H1 (cell line): ENCODE measurements around the gene CELA1. TPM values are rescaled to one million over a fixed set of nuclear protein-coding genes. Genes with fewer than 3 reads are reported as not detected.

Experiments used
- CHD1 ChIP-seq: IDR thresholded peaks from 2 replicates; pipeline ENCODE4 v1.6.1; 2012; ENCODE audit warnings: low read depth, low read length, improper control_type of control experiment
- EGR1 ChIP-seq: IDR thresholded peaks from 2 replicates; pipeline ENCODE4 v1.6.1; 2011; ENCODE audit warnings: low read depth, low read length, borderline replicate concordance
- HDAC2 ChIP-seq, 2 experiments: fragments of 300-600 bp in 1 of 2; sonication (generic) in 1 of 2; IDR thresholded peaks; 2 replicates each; pipeline ENCODE4 v1.6.1; 2011 to 2012; ENCODE audit warnings: low read depth in 2 of 2, low read length in 2 of 2, mild to moderate bottlenecking in 2 of 2, moderate library complexity in 2 of 2, borderline replicate concordance in 1 of 2, inconsistent platforms in 1 of 2
- TAF7 ChIP-seq: optimal IDR thresholded peaks from 2 replicates; pipeline ENCODE3; 2011; ENCODE audit warnings: low read depth, mild to moderate bottlenecking, inconsistent platforms, low read length, moderate library complexity, borderline replicate concordance
- TCF12 ChIP-seq: IDR thresholded peaks from 2 replicates; pipeline ENCODE4 v1.6.1; 2011; ENCODE audit warnings: low read depth, mild to moderate bottlenecking, low read length
- polyA plus RNA-seq, 7 experiments: library from polyadenylated mRNA; depleted of rRNA in 3 of 7; stranded (reverse) in 5 of 7; unstranded in 2 of 7; fragments of >200 nt in 5 of 7; fragments of 200-250 nt in 2 of 7; gene quantifications; 1 replicate in 5 of 7; 2 replicates in 1 of 7; 4 replicates in 1 of 7; pipeline versions ENCODE4 v1.2.1 to v1.2.3, GENCODE V29; 2011 to 2013; ENCODE audit warnings: missing spikeins in 2 of 7, mixed read lengths in 2 of 7
- total RNA-seq: library from RNA; stranded (reverse); fragmentation: NEBNext Ultra II Directional; extraction: Animal tissue kit (Norgen Biotek cat#: 25700); gene quantifications from 2 replicates; pipeline ENCODE4 v1.2.1, GENCODE V29; 2021
- TF ChIP-seq, protein P1 (sequence below): fragments of 300-600 bp; sonication (generic); IDR thresholded peaks from 2 replicates; pipeline ENCODE4 v1.7.1; 2012; ENCODE audit warnings: low read length, moderate library complexity, mild to moderate bottlenecking, inconsistent platforms; ENCODE audit not compliant: insufficient replicate concordance

The CELA1 gene
- total and polyA plus RNA-seq, 2 of the 8 experiments (the other 6 are each of a cell fraction or from before 2014, with no cell fraction given): 0.09 TPM; not detected in 1

DNA sequence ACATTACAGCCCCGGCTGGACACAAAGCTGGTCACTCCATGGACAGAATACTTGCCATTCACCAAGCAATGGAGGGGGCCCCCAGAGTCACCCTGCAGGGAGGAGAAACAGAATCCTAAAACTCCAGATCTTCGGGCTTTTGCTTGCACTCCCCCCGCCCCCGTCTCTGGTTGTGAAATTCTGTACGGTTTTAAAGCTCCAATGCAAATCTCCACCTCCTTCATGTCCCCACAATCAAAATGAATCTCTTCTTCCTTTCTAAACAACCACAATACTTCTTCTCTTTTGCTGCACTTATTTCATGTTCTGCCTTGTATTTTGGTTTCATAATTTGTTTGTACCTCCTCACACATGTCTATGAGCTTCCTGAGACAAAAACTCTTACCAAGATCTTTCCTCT is 16.7 kb downstream of the CELA1 start (continued):
- TF ChIP-seq, protein P1, sequence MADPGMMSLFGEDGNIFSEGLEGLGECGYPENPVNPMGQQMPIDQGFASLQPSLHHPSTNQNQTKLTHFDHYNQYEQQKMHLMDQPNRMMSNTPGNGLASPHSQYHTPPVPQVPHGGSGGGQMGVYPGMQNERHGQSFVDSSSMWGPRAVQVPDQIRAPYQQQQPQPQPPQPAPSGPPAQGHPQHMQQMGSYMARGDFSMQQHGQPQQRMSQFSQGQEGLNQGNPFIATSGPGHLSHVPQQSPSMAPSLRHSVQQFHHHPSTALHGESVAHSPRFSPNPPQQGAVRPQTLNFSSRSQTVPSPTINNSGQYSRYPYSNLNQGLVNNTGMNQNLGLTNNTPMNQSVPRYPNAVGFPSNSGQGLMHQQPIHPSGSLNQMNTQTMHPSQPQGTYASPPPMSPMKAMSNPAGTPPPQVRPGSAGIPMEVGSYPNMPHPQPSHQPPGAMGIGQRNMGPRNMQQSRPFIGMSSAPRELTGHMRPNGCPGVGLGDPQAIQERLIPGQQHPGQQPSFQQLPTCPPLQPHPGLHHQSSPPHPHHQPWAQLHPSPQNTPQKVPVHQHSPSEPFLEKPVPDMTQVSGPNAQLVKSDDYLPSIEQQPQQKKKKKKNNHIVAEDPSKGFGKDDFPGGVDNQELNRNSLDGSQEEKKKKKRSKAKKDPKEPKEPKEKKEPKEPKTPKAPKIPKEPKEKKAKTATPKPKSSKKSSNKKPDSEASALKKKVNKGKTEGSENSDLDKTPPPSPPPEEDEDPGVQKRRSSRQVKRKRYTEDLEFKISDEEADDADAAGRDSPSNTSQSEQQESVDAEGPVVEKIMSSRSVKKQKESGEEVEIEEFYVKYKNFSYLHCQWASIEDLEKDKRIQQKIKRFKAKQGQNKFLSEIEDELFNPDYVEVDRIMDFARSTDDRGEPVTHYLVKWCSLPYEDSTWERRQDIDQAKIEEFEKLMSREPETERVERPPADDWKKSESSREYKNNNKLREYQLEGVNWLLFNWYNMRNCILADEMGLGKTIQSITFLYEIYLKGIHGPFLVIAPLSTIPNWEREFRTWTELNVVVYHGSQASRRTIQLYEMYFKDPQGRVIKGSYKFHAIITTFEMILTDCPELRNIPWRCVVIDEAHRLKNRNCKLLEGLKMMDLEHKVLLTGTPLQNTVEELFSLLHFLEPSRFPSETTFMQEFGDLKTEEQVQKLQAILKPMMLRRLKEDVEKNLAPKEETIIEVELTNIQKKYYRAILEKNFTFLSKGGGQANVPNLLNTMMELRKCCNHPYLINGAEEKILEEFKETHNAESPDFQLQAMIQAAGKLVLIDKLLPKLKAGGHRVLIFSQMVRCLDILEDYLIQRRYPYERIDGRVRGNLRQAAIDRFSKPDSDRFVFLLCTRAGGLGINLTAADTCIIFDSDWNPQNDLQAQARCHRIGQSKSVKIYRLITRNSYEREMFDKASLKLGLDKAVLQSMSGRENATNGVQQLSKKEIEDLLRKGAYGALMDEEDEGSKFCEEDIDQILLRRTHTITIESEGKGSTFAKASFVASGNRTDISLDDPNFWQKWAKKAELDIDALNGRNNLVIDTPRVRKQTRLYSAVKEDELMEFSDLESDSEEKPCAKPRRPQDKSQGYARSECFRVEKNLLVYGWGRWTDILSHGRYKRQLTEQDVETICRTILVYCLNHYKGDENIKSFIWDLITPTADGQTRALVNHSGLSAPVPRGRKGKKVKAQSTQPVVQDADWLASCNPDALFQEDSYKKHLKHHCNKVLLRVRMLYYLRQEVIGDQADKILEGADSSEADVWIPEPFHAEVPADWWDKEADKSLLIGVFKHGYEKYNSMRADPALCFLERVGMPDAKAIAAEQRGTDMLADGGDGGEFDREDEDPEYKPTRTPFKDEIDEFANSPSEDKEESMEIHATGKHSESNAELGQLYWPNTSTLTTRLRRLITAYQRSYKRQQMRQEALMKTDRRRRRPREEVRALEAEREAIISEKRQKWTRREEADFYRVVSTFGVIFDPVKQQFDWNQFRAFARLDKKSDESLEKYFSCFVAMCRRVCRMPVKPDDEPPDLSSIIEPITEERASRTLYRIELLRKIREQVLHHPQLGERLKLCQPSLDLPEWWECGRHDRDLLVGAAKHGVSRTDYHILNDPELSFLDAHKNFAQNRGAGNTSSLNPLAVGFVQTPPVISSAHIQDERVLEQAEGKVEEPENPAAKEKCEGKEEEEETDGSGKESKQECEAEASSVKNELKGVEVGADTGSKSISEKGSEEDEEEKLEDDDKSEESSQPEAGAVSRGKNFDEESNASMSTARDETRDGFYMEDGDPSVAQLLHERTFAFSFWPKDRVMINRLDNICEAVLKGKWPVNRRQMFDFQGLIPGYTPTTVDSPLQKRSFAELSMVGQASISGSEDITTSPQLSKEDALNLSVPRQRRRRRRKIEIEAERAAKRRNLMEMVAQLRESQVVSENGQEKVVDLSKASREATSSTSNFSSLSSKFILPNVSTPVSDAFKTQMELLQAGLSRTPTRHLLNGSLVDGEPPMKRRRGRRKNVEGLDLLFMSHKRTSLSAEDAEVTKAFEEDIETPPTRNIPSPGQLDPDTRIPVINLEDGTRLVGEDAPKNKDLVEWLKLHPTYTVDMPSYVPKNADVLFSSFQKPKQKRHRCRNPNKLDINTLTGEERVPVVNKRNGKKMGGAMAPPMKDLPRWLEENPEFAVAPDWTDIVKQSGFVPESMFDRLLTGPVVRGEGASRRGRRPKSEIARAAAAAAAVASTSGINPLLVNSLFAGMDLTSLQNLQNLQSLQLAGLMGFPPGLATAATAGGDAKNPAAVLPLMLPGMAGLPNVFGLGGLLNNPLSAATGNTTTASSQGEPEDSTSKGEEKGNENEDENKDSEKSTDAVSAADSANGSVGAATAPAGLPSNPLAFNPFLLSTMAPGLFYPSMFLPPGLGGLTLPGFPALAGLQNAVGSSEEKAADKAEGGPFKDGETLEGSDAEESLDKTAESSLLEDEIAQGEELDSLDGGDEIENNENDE: no peak
- TF ChIP-seq TCF12: no peak
- TF ChIP-seq HDAC2 (IDR thresholded peaks at IDR 0.05; ENCODE audit: borderline replicate concordance in 1 of 2, low read depth in 2 of 2, low read length in 2 of 2): no peak
- no peak for TF ChIP-seq EGR1
- TF ChIP-seq TAF7: no peak
- TF ChIP-seq CHD1: no peak
